ENCODE measurements around the gene ACAP3.

ACAP3 gene

DNA sequence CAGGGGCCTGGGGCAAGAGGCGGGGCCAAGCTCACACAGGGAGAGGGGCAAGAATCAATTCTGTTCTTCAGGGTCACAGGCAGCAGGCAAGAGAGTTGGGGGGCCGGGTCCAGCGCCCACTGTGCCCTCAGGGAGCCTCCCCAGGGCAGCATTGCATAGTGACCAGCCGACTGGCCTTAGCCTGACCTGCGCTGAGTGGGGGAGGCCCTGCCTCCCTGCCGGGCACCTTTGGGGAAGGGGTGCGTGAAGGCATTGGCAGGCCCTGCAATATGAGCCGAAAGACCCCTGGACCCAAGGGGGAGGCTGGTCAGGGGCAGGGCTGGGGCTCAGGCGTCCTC, 15.3 kb downstream of the ACAP3 start:
- DNase-seq: peak; percentile 25
- H3K4me3 ChIP-seq (ENCODE audit: low read depth, low read length): no peak overlapping the region
- TF ChIP-seq, protein P1, sequence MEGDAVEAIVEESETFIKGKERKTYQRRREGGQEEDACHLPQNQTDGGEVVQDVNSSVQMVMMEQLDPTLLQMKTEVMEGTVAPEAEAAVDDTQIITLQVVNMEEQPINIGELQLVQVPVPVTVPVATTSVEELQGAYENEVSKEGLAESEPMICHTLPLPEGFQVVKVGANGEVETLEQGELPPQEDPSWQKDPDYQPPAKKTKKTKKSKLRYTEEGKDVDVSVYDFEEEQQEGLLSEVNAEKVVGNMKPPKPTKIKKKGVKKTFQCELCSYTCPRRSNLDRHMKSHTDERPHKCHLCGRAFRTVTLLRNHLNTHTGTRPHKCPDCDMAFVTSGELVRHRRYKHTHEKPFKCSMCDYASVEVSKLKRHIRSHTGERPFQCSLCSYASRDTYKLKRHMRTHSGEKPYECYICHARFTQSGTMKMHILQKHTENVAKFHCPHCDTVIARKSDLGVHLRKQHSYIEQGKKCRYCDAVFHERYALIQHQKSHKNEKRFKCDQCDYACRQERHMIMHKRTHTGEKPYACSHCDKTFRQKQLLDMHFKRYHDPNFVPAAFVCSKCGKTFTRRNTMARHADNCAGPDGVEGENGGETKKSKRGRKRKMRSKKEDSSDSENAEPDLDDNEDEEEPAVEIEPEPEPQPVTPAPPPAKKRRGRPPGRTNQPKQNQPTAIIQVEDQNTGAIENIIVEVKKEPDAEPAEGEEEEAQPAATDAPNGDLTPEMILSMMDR (IDR thresholded peaks at IDR 0.05; ENCODE audit: low read depth, low read length): no peak
- peaks cover 36% of the 10 kb centered on the region for H3K36me3 ChIP-seq
- no peaks in the 10 kb centered on the region for H3K9me3 ChIP-seq
- H3K4me1 ChIP-seq: peaks cover 19% of the 10 kb centered on the region
- peaks cover 10% of the 10 kb centered on the region for H3K27me3 ChIP-seq

DNA sequence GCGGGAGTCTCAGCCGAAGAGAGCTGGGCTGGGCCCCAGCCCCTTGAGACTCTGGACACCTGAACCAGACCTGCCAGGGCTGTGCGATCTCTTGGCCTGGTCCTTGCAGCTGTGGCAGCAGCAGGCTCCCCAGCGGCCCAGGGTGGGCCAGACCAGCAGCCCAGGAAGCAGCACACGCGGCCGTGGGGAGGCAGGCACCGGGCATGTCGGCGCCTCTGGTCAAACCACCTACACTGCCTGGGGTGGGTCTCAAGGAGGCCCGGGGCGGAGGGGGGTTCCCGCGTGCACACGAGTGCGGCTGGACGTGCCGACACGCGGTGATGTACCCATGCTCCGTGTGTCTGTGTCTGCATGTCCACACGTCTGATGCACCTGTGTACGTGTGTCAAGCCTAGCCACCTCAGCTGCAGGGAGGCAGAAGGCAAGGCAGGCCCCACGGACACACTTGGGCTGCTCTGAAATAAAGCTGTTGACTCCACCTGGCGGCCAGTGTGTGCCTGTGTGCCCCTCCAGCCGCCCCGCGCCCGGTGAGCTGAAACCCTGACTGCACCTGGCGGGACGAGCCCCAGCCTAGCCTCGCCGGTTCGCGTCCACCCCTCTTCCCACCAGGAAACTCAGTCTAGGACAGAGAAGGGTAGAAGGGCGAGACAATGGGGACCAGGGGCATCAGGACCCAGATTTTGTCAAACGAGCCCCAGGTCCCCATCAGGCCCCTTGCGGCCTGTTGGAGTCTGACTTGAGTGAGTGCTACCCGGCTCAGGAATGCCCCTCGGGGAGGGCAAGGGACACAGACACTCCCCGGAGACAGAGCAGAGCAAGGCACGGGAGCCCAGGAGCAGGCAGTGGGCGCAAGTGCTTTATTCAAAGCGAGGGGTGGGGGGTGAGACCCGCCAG, 15.9 kb downstream of the ACAP3 start:
- DNase-seq: peak; percentile 87
- Histone ChIP-seq H3K4me1 (peaks cover 19% of the 10 kb centered on the region), H3K9me3 (no peaks in the 10 kb centered on the region), H3K36me3 (peaks cover 36% of the 10 kb centered on the region), H3K4me3 (ENCODE audit: low read depth, low read length) (no peak overlapping the region), H3K27me3 (peaks cover 14% of the 10 kb centered on the region)
- TF ChIP-seq, protein P1 (IDR thresholded peaks at IDR 0.05; ENCODE audit: low read depth, low read length): peak; percentile 66

DNA sequence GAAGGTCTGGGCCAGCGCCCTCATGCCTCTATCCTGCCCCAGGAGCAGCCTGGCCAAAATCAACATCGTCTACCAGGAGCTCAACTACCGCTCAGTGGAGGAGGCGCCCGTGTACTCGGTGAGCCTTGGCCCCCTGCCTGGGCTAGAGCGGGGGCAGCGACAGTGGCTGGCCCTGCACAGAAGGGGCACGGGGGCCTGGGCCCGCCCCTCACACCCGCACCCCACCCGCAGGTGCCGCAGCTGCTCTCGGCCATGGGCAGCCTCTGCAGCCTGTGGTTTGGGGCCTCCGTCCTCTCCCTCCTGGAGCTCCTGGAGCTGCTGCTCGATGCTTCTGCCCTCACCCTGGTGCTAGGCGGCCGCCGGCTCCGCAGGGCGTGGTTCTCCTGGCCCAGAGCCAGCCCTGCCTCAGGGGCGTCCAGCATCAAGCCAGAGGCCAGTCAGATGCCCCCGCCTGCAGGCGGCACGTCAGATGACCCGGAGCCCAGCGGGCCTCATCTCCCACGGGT, 16.7 kb downstream of the ACAP3 start:
- TF ChIP-seq, protein P1 (IDR thresholded peaks at IDR 0.05; ENCODE audit: low read depth, low read length): no peak
- Histone ChIP-seq H3K27me3 (peaks cover 14% of the 10 kb centered on the region), H3K4me3 (ENCODE audit: low read depth, low read length) (no peak overlapping the region), H3K9me3 (no peaks in the 10 kb centered on the region), H3K4me1 (peaks cover 19% of the 10 kb centered on the region), H3K36me3 (peaks cover 30% of the 10 kb centered on the region)
- peak; percentile 69 for DNase-seq

DNA sequence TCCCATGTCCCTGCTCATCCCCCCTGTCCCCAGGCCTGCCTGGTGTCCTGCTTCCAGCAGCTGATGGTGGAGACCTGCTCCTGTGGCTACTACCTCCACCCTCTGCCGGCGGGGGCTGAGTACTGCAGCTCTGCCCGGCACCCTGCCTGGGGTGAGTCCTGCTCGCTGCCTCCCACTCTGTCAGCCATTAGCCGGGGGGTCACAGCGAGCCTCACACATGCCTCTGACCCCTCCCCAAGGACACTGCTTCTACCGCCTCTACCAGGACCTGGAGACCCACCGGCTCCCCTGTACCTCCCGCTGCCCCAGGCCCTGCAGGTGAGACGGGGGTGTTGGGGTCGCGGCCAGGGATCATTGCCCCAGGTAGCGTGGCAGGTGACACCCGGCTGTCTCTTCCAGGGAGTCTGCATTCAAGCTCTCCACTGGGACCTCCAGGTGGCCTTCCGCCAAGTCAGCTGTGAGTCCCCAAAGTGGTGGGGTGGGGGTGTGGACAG, 17.4 kb downstream of the ACAP3 start:
- H3K27me3 ChIP-seq: peaks cover 14% of the 10 kb centered on the region
- peak; percentile 92 for DNase-seq
- no peaks in the 10 kb centered on the region for H3K9me3 ChIP-seq
- H3K4me1 ChIP-seq: peaks cover 19% of the 10 kb centered on the region
- TF ChIP-seq, protein P1 (IDR thresholded peaks at IDR 0.05; ENCODE audit: low read depth, low read length): peak; percentile 71
- H3K4me3 ChIP-seq (ENCODE audit: low read depth, low read length): no peak overlapping the region
- peaks cover 23% of the 10 kb centered on the region for H3K36me3 ChIP-seq

DNA sequence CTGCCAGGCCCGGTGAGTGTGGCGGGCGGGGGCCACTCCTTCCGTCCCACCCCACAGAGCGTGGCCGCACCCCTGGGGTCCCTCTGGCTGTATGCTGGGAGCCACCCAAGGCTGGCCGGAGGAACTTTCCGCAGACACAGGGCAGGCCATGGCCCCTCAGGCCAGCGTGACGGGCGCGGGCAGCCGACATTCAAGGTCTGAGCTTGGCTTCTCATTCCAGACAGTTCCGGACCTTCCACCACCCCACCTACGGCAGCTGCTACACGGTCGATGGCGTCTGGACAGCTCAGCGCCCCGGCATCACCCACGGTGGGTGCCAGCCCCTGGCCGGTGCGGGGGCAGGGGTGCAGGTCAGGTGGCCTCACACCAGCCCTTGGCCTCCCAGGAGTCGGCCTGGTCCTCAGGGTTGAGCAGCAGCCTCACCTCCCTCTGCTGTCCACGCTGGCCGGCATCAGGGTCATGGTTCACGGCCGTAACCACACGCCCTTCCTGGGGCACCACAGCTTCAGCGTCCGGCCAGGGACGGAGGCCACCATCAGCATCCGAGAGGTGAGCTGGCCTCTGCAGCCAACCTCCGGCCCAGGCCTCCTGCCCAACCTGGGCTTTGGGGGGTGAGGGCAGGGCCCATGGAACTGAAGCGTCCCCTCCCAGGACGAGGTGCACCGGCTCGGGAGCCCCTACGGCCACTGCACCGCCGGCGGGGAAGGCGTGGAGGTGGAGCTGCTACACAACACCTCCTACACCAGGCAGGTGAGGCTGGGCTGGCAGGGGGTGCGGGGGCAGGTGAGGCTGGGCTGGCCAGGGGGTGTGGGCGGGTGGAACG, 20.2 kb downstream of the ACAP3 start:
- Histone ChIP-seq H3K9me3 (no peaks in the 10 kb centered on the region), H3K4me1 (peaks cover 19% of the 10 kb centered on the region), H3K4me3 (ENCODE audit: low read depth, low read length) (no peak overlapping the region), H3K36me3 (peaks cover under 1% of the 10 kb centered on the region; the same call in 1 of the 2 replicates), H3K27me3 (peaks cover 14% of the 10 kb centered on the region)
- TF ChIP-seq, protein P1 (IDR thresholded peaks at IDR 0.05; ENCODE audit: low read depth, low read length): no peak
- DNase-seq: peak; percentile 29
